Nephron (organoid): Measurements from ENCODE around the gene HMCES.
"Not testable (repeated sequence)": the region's sequence is repeated elsewhere in the genome, so short reads cannot be mapped to it uniquely, and the experiment has no call there.

Source experiments
- H3K27ac Mint-ChIP-seq, 3 experiments: 2 replicates each; pipeline ENCODE4 v1.8.0; 2020; ENCODE audit warnings: mixed read lengths in 3 of 3, mild to moderate bottlenecking in 2 of 3, moderate library complexity in 1 of 3
- H3K27me3 Mint-ChIP-seq: 2 replicates; pipeline ENCODE4 v1.8.0; 2021; ENCODE audit warnings: low read depth, mild to moderate bottlenecking, moderate library complexity, mixed read lengths
- H3K36me3 Mint-ChIP-seq: 2 replicates; pipeline ENCODE4 v1.8.0; 2020; ENCODE audit warnings: low read depth, mixed read lengths
- H3K4me1 Mint-ChIP-seq: 2 replicates; pipeline ENCODE4 v1.8.0; 2020; ENCODE audit warnings: mixed read lengths
- H3K4me3 Mint-ChIP-seq, 3 experiments: 2 replicates each; pipeline ENCODE4 v1.8.0; 2020; ENCODE audit warnings: mild to moderate bottlenecking in 3 of 3, mixed read lengths in 3 of 3, moderate library complexity in 2 of 3
- H3K9me3 Mint-ChIP-seq: 2 replicates; pipeline ENCODE4 v1.8.0; 2020; ENCODE audit warnings: mixed read lengths
- TF ChIP-seq, protein P1 (sequence below), 3 experiments: fragments of 200-600 bp; sonication (generic); IDR thresholded peaks; one replicate each; pipeline ENCODE4 v1.5.0; 2021; ENCODE audit warnings: antibody characterized with exemption in 3 of 3; ENCODE audit not compliant: unreplicated experiment in 3 of 3

The HMCES gene

DNA sequence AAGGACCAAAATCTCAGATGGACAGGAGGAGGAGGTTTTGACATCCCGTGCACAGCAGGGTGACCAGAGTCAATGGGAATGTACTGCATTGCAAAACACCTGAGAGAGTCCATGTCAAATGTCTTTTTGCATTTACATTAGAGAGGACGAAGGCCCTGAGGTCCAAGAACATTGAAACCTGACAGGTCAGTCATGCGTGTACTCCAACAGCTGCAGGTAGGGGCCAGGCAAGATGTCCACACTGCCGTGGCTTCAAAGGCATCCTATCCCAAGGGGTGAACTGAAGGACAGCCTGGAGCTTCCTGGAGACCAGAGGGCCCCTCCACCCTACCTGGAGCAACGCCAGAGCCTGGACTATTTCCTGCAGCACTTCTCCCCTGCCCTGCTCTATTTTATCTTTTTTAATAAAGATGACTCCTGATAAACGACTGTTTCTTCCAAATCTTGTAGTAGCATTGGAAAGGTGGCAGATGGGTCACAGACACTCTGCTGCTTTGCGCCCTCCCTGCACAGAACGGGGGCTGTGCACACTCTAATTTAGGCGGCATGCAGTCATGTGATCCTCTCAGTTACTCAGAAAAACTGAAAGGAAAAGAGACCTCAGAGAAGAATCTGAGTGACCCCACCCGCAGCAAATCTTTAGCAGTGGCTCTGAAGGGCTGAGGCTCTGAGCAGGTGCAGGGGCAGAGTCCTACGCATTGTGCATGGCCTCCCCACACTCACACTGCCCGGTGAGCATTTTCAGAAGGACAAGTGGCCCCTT is 68.2 kb downstream of the HMCES start:
- Mint-ChIP-seq H3K4me1 (peaks cover 27% of the 10 kb centered on the region), H3K9me3 (peaks cover 3% of the 10 kb centered on the region), H3K27ac (peak overlapping the region; percentile 74 to 87 (median 76)), H3K4me3 (peak overlapping the region; percentile 35 to 63 (median 55)), H3K27me3 (peaks cover 23% of the 10 kb centered on the region), H3K36me3 (no peaks in the 10 kb centered on the region)
- TF ChIP-seq, protein P1, sequence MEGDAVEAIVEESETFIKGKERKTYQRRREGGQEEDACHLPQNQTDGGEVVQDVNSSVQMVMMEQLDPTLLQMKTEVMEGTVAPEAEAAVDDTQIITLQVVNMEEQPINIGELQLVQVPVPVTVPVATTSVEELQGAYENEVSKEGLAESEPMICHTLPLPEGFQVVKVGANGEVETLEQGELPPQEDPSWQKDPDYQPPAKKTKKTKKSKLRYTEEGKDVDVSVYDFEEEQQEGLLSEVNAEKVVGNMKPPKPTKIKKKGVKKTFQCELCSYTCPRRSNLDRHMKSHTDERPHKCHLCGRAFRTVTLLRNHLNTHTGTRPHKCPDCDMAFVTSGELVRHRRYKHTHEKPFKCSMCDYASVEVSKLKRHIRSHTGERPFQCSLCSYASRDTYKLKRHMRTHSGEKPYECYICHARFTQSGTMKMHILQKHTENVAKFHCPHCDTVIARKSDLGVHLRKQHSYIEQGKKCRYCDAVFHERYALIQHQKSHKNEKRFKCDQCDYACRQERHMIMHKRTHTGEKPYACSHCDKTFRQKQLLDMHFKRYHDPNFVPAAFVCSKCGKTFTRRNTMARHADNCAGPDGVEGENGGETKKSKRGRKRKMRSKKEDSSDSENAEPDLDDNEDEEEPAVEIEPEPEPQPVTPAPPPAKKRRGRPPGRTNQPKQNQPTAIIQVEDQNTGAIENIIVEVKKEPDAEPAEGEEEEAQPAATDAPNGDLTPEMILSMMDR (IDR thresholded peaks at IDR 0.05; ENCODE audit: unreplicated experiment in 3 of 3), result no peak

DNA sequence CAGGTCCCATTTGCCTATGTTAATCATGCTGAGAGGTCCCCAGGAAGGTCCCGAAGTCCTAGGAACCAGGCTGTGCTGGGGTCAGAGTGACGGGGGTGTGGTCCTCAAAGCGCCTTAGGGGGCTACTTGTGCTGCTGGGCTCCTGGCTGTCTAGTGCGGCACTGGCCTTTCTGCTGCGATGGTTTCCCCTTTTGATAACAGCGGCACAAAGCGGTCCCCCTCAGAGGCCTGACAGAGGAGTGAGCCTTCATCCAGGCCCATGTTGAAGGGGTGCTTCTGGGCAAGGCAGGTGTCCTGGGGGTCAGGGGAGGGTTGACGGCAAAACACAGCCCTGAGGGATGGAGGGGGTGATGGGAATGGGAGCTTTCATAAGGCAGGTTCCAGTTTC is 68.8 kb downstream of the HMCES start:
- no peaks in the 10 kb centered on the region for H3K36me3 Mint-ChIP-seq
- H3K27me3 Mint-ChIP-seq, result peaks cover 18% of the 10 kb centered on the region
- TF ChIP-seq, protein P1 (IDR thresholded peaks at IDR 0.05; ENCODE audit: unreplicated experiment in 3 of 3), result no peak
- peak overlapping the region; percentile 74 to 87 (median 76) for H3K27ac Mint-ChIP-seq
- no peak overlapping the region for H3K4me3 Mint-ChIP-seq
- H3K9me3 Mint-ChIP-seq, result peaks cover 2% of the 10 kb centered on the region
- H3K4me1 Mint-ChIP-seq, result peaks cover 27% of the 10 kb centered on the region

DNA sequence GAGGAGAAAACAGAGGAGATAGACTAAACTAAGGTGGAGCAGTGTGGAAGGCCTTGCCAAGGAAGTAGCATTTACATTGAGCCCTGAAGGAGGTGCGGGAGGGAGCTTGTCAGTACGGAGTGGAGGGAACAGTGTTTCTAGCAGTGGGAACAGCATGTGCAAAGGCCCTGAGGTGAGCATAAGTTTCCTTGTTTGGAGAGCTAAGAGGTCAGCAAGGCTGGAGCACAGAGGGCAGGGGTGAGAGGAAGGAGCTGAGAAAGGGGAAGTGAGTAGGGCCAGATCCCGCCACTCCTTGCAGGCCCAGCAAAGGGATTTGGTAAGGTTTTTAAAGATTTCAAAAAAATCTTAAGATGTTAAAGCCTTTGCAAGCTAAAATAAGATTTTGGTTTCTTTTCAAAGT is 70.1 kb downstream of the HMCES start:
- Mint-ChIP-seq H3K27ac (no peak overlapping the region), H3K4me3 (no peak overlapping the region), H3K27me3 (peaks cover 18% of the 10 kb centered on the region), H3K36me3 (no peaks in the 10 kb centered on the region), H3K9me3 (no peaks in the 10 kb centered on the region), H3K4me1 (peaks cover 27% of the 10 kb centered on the region)
- TF ChIP-seq, protein P1 (IDR thresholded peaks at IDR 0.05; ENCODE audit: unreplicated experiment in 3 of 3), result no peak

DNA sequence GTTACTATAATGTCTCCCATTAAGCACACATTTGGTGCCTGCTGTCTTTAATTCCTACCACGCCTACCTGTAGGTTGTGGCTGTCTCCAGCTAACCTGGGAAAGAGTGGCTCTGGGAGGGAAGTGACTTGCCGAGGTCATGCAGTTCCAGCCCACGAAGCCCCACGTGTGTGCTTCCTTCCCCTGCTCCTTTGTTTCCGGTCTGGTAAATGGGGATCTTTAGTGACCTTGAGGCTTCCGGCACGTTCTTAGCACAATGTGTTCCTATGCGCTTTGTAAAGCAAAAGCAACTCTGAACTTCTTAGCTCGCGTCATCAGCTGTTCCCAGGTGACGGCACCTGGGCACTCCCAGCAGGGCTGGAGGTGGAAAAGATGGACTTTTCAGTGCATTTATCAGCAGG is 70.5 kb downstream of the HMCES start:
- H3K27me3 Mint-ChIP-seq, result peaks cover 18% of the 10 kb centered on the region
- not testable (repeated sequence) for H3K4me3 Mint-ChIP-seq, H3K27ac Mint-ChIP-seq, H3K9me3 Mint-ChIP-seq, H3K36me3 Mint-ChIP-seq
- peaks cover 27% of the 10 kb centered on the region for H3K4me1 Mint-ChIP-seq

DNA sequence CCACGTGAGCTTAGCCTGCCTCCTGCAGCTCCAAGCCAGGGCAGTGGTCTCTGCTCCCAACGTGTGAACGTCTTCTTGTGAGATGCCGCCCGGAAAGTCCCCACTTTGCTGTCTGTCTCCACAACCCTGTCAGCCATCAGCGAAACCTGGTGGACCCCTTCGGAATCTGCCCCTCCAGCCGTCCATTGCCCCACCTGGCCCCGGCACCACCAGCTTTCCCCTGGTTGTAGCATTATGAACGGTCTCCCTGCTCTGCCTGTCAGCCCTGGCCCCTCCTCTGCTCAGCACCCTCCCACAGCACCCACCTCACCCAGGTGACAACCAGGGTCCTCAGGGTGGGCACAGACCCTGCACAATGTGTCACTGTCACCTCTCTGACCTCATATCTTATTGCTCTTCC is 71.1 kb downstream of the HMCES start:
- peaks cover 26% of the 10 kb centered on the region for H3K4me1 Mint-ChIP-seq
- no peak overlapping the region for H3K27ac Mint-ChIP-seq
- peaks cover 16% of the 10 kb centered on the region for H3K27me3 Mint-ChIP-seq
- H3K36me3 Mint-ChIP-seq, result no peaks in the 10 kb centered on the region
- no peaks in the 10 kb centered on the region for H3K9me3 Mint-ChIP-seq
- TF ChIP-seq, protein P1 (IDR thresholded peaks at IDR 0.05; ENCODE audit: unreplicated experiment in 3 of 3), result no peak
- no peak overlapping the region for H3K4me3 Mint-ChIP-seq

DNA sequence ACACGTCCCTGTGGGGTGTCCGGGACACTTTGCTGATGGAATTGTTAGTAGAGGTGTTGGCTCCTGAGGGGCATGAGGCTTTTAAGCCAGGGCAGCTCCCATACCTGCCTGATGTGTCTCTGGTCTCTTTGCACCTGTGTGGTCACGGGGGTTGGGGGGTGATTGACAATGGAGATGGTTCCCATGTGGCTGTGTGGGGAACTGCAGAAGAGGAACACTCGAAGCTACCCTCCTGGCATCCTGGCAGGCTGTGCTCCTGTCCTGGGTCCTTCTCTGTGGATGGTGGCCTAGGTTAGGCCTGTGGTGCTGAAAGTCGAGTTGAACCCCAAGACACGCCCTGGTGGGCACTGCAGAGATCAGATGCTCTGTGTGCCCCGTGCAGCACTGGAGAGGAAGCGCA is 73.4 kb downstream of the HMCES start:
- no peaks in the 10 kb centered on the region for H3K9me3 Mint-ChIP-seq
- H3K4me1 Mint-ChIP-seq, result peaks cover 6% of the 10 kb centered on the region
- H3K27ac Mint-ChIP-seq, result no peak overlapping the region
- no peak overlapping the region for H3K4me3 Mint-ChIP-seq
- peaks cover 11% of the 10 kb centered on the region for H3K27me3 Mint-ChIP-seq
- TF ChIP-seq, protein P1 (IDR thresholded peaks at IDR 0.05; ENCODE audit: unreplicated experiment in 3 of 3), result no peak
- H3K36me3 Mint-ChIP-seq, result no peaks in the 10 kb centered on the region
